ENCODE results near the gene PLOD2. TPM values are rescaled to one million over a fixed set of nuclear protein-coding genes. Genes with fewer than 3 reads are reported as not detected.

The PLOD2 gene
- total RNA-seq, 1 donor from 2014 or later, result 28.0 TPM

GRCh38 chr3:146164506-146164905 is 3.5 kb upstream of the PLOD2 start:
- Mint-ChIP-seq H3K27ac (ENCODE audit: unreplicated experiment) (peak overlapping the region; percentile 5), H3K4me1 (ENCODE audit: unreplicated experiment) (peaks cover 29% of the 10 kb centered on the region), H3K27me3 (ENCODE audit: unreplicated experiment) (no peaks in the 10 kb centered on the region), H3K36me3 (ENCODE audit: low read depth, unreplicated experiment) (no peaks in the 10 kb centered on the region), H3K4me3 (ENCODE audit: unreplicated experiment) (no peak overlapping the region), H3K9me3 (ENCODE audit: unreplicated experiment) (no peaks in the 10 kb centered on the region)
- no peak for TF ChIP-seq CTCF (IDR thresholded peaks at IDR 0.05; ENCODE audit: unreplicated experiment)
- no peak for DNase-seq (ENCODE audit: low spot score)

DNA sequence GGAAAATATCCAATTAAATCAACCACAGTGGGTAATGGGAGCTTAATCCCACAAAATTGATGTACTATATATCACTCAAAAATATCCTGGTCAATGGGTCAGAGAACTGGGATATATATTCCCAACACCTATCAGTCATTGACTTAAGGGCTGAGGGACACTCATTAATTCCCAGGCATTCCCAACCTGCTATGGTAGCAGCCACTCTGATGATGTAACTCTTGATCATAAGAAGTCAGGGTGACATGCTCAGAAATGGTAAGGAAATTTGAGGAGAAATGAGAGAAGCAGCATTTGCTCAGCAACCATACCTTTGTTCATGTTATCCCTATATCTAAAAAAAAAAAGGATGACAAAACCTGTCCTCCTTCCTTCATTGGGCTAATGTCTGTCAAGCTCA is 3.1 kb upstream of the PLOD2 start:
- TF ChIP-seq CTCF (IDR thresholded peaks at IDR 0.05; ENCODE audit: unreplicated experiment), result no peak
- H3K4me3 Mint-ChIP-seq (ENCODE audit: unreplicated experiment), result no peak overlapping the region
- peaks cover 31% of the 10 kb centered on the region for H3K4me1 Mint-ChIP-seq (ENCODE audit: unreplicated experiment)
- no peaks in the 10 kb centered on the region for H3K36me3 Mint-ChIP-seq (ENCODE audit: low read depth, unreplicated experiment)
- H3K9me3 Mint-ChIP-seq (ENCODE audit: unreplicated experiment), result no peaks in the 10 kb centered on the region
- H3K27ac Mint-ChIP-seq (ENCODE audit: unreplicated experiment), result no peak overlapping the region
- no peak for DNase-seq (ENCODE audit: low spot score)
- H3K27me3 Mint-ChIP-seq (ENCODE audit: unreplicated experiment), result no peaks in the 10 kb centered on the region

- Mint-ChIP-seq H3K36me3 (ENCODE audit: low read depth, unreplicated experiment) (no peaks in the 10 kb centered on the region), H3K27ac (ENCODE audit: unreplicated experiment) (no peak overlapping the region), H3K9me3 (ENCODE audit: unreplicated experiment) (no peaks in the 10 kb centered on the region), H3K4me1 (ENCODE audit: unreplicated experiment) (peaks cover 33% of the 10 kb centered on the region), H3K27me3 (ENCODE audit: unreplicated experiment) (no peaks in the 10 kb centered on the region), H3K4me3 (ENCODE audit: unreplicated experiment) (no peak overlapping the region)
- no peak for TF ChIP-seq CTCF (IDR thresholded peaks at IDR 0.05; ENCODE audit: unreplicated experiment)
- DNase-seq (ENCODE audit: low spot score), result no peak
These were observed 2.6 kb upstream of the PLOD2 start for GRCh38 chr3:146163584-146163983.

- Mint-ChIP-seq H3K36me3 (ENCODE audit: low read depth, unreplicated experiment) (no peaks in the 10 kb centered on the region), H3K9me3 (ENCODE audit: unreplicated experiment) (no peaks in the 10 kb centered on the region), H3K27me3 (ENCODE audit: unreplicated experiment) (no peaks in the 10 kb centered on the region), H3K4me3 (ENCODE audit: unreplicated experiment) (peak overlapping the region; percentile 90), H3K4me1 (ENCODE audit: unreplicated experiment) (peaks cover 38% of the 10 kb centered on the region), H3K27ac (ENCODE audit: unreplicated experiment) (no peak overlapping the region)
- TF ChIP-seq CTCF (IDR thresholded peaks at IDR 0.05; ENCODE audit: unreplicated experiment), result no peak
- no peak for DNase-seq (ENCODE audit: low spot score)
These were observed 1.6 kb upstream of the PLOD2 start for GRCh38 chr3:146162561-146162960.

GRCh38 chr3:146161663-146162002 is 649 bp upstream of the PLOD2 start:
- Mint-ChIP-seq H3K27ac (ENCODE audit: unreplicated experiment) (peak overlapping the region; percentile 82), H3K4me3 (ENCODE audit: unreplicated experiment) (peak overlapping the region; percentile 90), H3K27me3 (ENCODE audit: unreplicated experiment) (no peaks in the 10 kb centered on the region), H3K9me3 (ENCODE audit: unreplicated experiment) (no peaks in the 10 kb centered on the region), H3K4me1 (ENCODE audit: unreplicated experiment) (peaks cover 44% of the 10 kb centered on the region), H3K36me3 (ENCODE audit: low read depth, unreplicated experiment) (no peaks in the 10 kb centered on the region)
- no peak for DNase-seq (ENCODE audit: low spot score)
- no peak for TF ChIP-seq CTCF (IDR thresholded peaks at IDR 0.05; ENCODE audit: unreplicated experiment)
